GM23338 (cell line): Measurements from ENCODE around the gene MPP2. TPM values are rescaled to one million over a fixed set of nuclear protein-coding genes. Genes with fewer than 3 reads are reported as not detected.

Experiments
- ATAC-seq: fragments of 200-7000 bp; cut with Tn5 transposase; 3 replicates; pipeline ENCODE4 v1.9.1; 2020
- DNase-seq: peaks from one replicate; pipeline ENCODE4 v3.0.0-alpha.2; 2015; ENCODE audit warnings: low spot score
- H2AFZ ChIP-seq: fragments of 200-600 bp; sonication (generic); 2 replicates; pipeline ENCODE4 v1.8.0; 2016; ENCODE audit warnings: antibody characterized with exemption, mild to moderate bottlenecking, moderate library complexity
- H3F3A ChIP-seq: fragments of 200-600 bp; sonication (generic); replicated peaks from 2 replicates; pipeline ENCODE4 v1.8.0; 2017; ENCODE audit warnings: antibody characterized with exemption, mixed run types, low read depth
- H3K27ac ChIP-seq: fragments of 200-600 bp; sonication (generic); 2 replicates; pipeline ENCODE4 v1.6.1; 2016; ENCODE audit warnings: low read depth
- H3K27me3 ChIP-seq: fragments of 200-600 bp; sonication (generic); 2 replicates; pipeline ENCODE4 v1.8.0; 2016; ENCODE audit warnings: mild to moderate bottlenecking, mixed run types, moderate library complexity; ENCODE audit not compliant: insufficient read depth
- H3K36me3 ChIP-seq: fragments of 200-600 bp; sonication (generic); 2 replicates; pipeline ENCODE4 v1.8.0; 2016; ENCODE audit warnings: mild to moderate bottlenecking; ENCODE audit not compliant: insufficient read depth
- H3K4me1 ChIP-seq: fragments of 200-600 bp; sonication (generic); 2 replicates; pipeline ENCODE4 v1.8.0; 2016; ENCODE audit warnings: mild to moderate bottlenecking, moderate library complexity; ENCODE audit not compliant: insufficient read depth
- H3K4me2 ChIP-seq: fragments of 200-600 bp; sonication (generic); 2 replicates; pipeline ENCODE4 v1.7.1; 2017; ENCODE audit warnings: mixed run types
- H3K4me3 ChIP-seq: fragments of 200-600 bp; sonication (generic); 2 replicates; pipeline ENCODE4 v1.6.1; 2016; ENCODE audit warnings: mixed run types
- H3K79me2 ChIP-seq: fragments of 200-600 bp; sonication (generic); replicated peaks from 2 replicates; pipeline ENCODE4 v1.8.0; 2017; ENCODE audit warnings: mild to moderate bottlenecking; ENCODE audit not compliant: insufficient read depth
- H3K9me2 ChIP-seq: fragments of 200-600 bp; sonication (generic); 2 replicates; pipeline ENCODE4 v1.8.0; 2017; ENCODE audit not compliant: insufficient read depth
- H4K20me1 ChIP-seq: fragments of 200-600 bp; sonication (generic); replicated peaks from 2 replicates; pipeline ENCODE4 v1.8.0; 2017; ENCODE audit warnings: mild to moderate bottlenecking; ENCODE audit not compliant: insufficient read depth
- H3K27ac Mint-ChIP-seq: 2 replicates; pipeline ENCODE4 v1.8.0; 2020; ENCODE audit warnings: inconsistent platforms, mild to moderate bottlenecking, moderate library complexity, mixed read lengths
- H3K27me3 Mint-ChIP-seq: 3 replicates; pipeline ENCODE4 v1.8.0; 2022; ENCODE audit warnings: low read depth, mild to moderate bottlenecking, moderate library complexity, mixed read lengths, inconsistent platforms; ENCODE audit not compliant: insufficient read depth, poor library complexity
- H3K36me3 Mint-ChIP-seq: 3 replicates; pipeline ENCODE4 v1.8.0; 2021; ENCODE audit warnings: low read depth, mild to moderate bottlenecking, inconsistent platforms, moderate library complexity, mixed read lengths
- H3K4me1 Mint-ChIP-seq: 3 replicates; pipeline ENCODE4 v1.8.0; 2020; ENCODE audit warnings: mild to moderate bottlenecking, inconsistent platforms, mixed read lengths
- H3K4me3 Mint-ChIP-seq: 3 replicates; pipeline ENCODE4 v1.8.0; 2021; ENCODE audit warnings: moderate library complexity, mild to moderate bottlenecking, inconsistent platforms, mixed read lengths
- H3K9me3 Mint-ChIP-seq: 3 replicates; pipeline ENCODE4 v1.8.0; 2020; ENCODE audit warnings: moderate library complexity, mild to moderate bottlenecking, inconsistent platforms, mixed read lengths
- CREB1 ChIP-seq: fragments of 250-450 bp; sonication (Bioruptor Pico); IDR thresholded peaks from 2 replicates; pipeline ENCODE4 v1.5.0; 2020; ENCODE audit warnings: low read depth, mild to moderate bottlenecking, moderate library complexity
- EZH2 ChIP-seq: fragments of 200-600 bp; sonication (generic); IDR thresholded peaks from one replicate; pipeline ENCODE4 v1.8.0; 2017; ENCODE audit warnings: antibody characterized with exemption, mild to moderate bottlenecking, low read depth; ENCODE audit not compliant: unreplicated experiment
- EZH2phosphoT487 ChIP-seq: fragments of 200-600 bp; sonication (generic); IDR thresholded peaks from one replicate; pipeline ENCODE4 v1.8.1; 2018; ENCODE audit warnings: antibody characterized with exemption; ENCODE audit not compliant: unreplicated experiment
- NANOG ChIP-seq: IDR thresholded peaks from 2 replicates; pipeline ENCODE4 v1.6.1; 2016; ENCODE audit warnings: antibody characterized with exemption, borderline replicate concordance
- POLR2AphosphoS5 ChIP-seq: IDR thresholded peaks from 2 replicates; pipeline ENCODE4 v1.6.1; 2016; ENCODE audit warnings: antibody characterized with exemption, low read depth
- ZNF114 ChIP-seq: fragments of 250-450 bp; sonication (Bioruptor Pico); IDR thresholded peaks from 2 replicates; pipeline ENCODE4 v1.5.0; 2020; ENCODE audit warnings: mild to moderate bottlenecking, moderate library complexity
- ZNF331 ChIP-seq: fragments of 250-450 bp; sonication (Bioruptor Pico); IDR thresholded peaks from 2 replicates; pipeline ENCODE4 v1.5.0; 2020; ENCODE audit warnings: low read depth, mild to moderate bottlenecking, moderate library complexity
- long read RNA-seq: library from polyadenylated mRNA; unstranded; transcript quantifications from one replicate; pipeline ENCODE4 v2.0.0, GENCODE V29; 2020; ENCODE audit not compliant: unreplicated experiment
- polyA plus RNA-seq: library from polyadenylated mRNA; unstranded; fragments of >200 nt; fragmentation: Nextera tagmentation; extraction: Ambion mirVana; gene quantifications from 2 replicates; pipeline ENCODE4 v1.2.1, GENCODE V29; 2016
- total RNA-seq: library from RNA; depleted of rRNA; stranded (reverse); fragments of >200 nt; shearing (Covaris generic); gene quantifications from 2 replicates; pipeline ENCODE4 v1.2.3, GENCODE V29; 2014; rRNA removed
- TF ChIP-seq, protein P1 (sequence below): IDR thresholded peaks from 2 replicates; pipeline ENCODE4 v1.6.1; 2016; ENCODE audit warnings: antibody characterized with exemption
- TF ChIP-seq, protein P2 (sequence below): IDR thresholded peaks from one replicate; pipeline ENCODE4 v1.6.1; 2018; ENCODE audit warnings: antibody characterized with exemption; ENCODE audit not compliant: unreplicated experiment

The MPP2 gene
- total RNA-seq (20.7 and 21.0 TPM in 2 replicates), polyA plus RNA-seq (7.2 and 7.8 TPM in 2 replicates)
- long read RNA-seq, full-length matches to known transcripts = 5 of 15 reads
- long read RNA-seq, partial matches to known transcripts = 5 of 15 reads
- long read RNA-seq, other reads (novel, unspliced or antisense) = 5 of 15 reads

DNA sequence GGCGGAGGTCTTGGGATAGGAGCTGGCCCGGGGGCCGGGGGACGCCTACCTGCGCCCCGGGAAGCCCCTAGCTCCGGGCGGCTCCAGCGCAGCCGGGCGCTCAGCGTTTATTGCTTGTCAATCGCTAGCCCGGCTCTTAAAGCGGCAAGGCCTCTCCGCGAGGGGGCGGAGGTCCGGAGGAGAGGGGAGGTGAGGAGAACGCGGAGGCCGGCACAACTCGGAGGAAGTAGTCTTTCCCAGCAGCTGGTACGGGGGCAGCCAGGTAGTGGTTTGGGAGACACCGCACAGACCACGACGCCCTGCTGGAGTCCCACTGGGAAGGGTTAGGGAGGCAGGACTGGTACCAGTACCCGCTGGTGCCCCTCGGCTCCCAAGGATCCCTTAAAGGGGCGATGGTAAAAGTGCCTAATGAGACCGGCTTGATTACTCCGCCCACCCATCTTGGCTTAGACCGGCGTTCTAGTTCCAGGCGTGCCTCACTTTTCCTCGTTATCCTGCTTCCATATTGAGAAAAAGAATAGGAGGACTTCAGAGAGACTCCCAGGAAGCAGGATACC lies at the start of gene MPP2:
Gene MPP2 (minus strand): TSS at position 112 of the 557 bp plus-strand sequence. CDS start 3,076 bp downstream, outside the sequence.
- H3K9me3 Mint-ChIP-seq = no peaks in the 10 kb centered on the region
- H2AFZ ChIP-seq = peak within 1 kb of the TSS; percentile 100
- H3K36me3 Mint-ChIP-seq = no peaks in the 10 kb centered on the region
- H3K4me1 Mint-ChIP-seq = peaks cover 22% of the 10 kb centered on the region
- H3K4me1 ChIP-seq = peaks cover 27% of the 10 kb centered on the region
- H4K20me1 ChIP-seq = no peaks in the 10 kb centered on the region; the same call in 1 of the 2 replicates
- ATAC-seq (peak; percentile 58), DNase-seq (peak; percentile 96)
- no peaks in the 10 kb centered on the region for H3F3A ChIP-seq
- peak within 1 kb of the TSS; percentile 99 for H3K4me2 ChIP-seq
- H3K4me3 Mint-ChIP-seq = peak within 1 kb of the TSS; percentile 72
- peaks cover 33% of the 10 kb centered on the region for H3K27me3 Mint-ChIP-seq
- no peaks in the 10 kb centered on the region for H3K9me2 ChIP-seq
- TF ChIP-seq ZNF331 (CRISPR knock-in tag) = no peak
- no peak for TF ChIP-seq NANOG
- TF ChIP-seq, protein P1, sequence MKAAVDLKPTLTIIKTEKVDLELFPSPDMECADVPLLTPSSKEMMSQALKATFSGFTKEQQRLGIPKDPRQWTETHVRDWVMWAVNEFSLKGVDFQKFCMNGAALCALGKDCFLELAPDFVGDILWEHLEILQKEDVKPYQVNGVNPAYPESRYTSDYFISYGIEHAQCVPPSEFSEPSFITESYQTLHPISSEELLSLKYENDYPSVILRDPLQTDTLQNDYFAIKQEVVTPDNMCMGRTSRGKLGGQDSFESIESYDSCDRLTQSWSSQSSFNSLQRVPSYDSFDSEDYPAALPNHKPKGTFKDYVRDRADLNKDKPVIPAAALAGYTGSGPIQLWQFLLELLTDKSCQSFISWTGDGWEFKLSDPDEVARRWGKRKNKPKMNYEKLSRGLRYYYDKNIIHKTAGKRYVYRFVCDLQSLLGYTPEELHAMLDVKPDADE = no peak
- H3K27ac ChIP-seq = no peak within 1 kb of the TSS
- peaks cover 50% of the 10 kb centered on the region for H3K27me3 ChIP-seq
- H3K79me2 ChIP-seq = no peaks in the 10 kb centered on the region
- no peaks in the 10 kb centered on the region for H3K36me3 ChIP-seq
- H3K4me3 ChIP-seq = peak within 1 kb of the TSS; percentile 90
- no peak within 1 kb of the TSS for H3K27ac Mint-ChIP-seq

GRCh38 chr17:43956222-43956621 lies 48.9 kb upstream of the MPP2 start:
- DNase-seq (no peak), ATAC-seq (no peak)
- Histone ChIP-seq H2AFZ (no peak overlapping the region), H3F3A (no peaks in the 10 kb centered on the region), H3K4me3 (no peak overlapping the region), H3K36me3 (no peaks in the 10 kb centered on the region), H3K9me2 (no peaks in the 10 kb centered on the region), H4K20me1 (no peaks in the 10 kb centered on the region), H3K79me2 (no peaks in the 10 kb centered on the region), H3K27me3 (peaks cover 30% of the 10 kb centered on the region), H3K27ac (no peak overlapping the region), H3K4me2 (no peak overlapping the region), H3K4me1 (peaks cover 5% of the 10 kb centered on the region; the same call in 1 of the 2 replicates)
- Mint-ChIP-seq H3K9me3 (no peaks in the 10 kb centered on the region), H3K4me3 (no peak overlapping the region), H3K27me3 (peaks cover 31% of the 10 kb centered on the region), H3K4me1 (peaks cover 11% of the 10 kb centered on the region; the same call in 2 of the 3 replicates), H3K36me3 (no peaks in the 10 kb centered on the region), H3K27ac (no peak overlapping the region)
- TF ChIP-seq EZH2 = no peak
- no peak for TF ChIP-seq ZNF114 (CRISPR knock-in tag)
- TF ChIP-seq, protein P1 = no peak
- TF ChIP-seq POLR2AphosphoS5 = no peak
- TF ChIP-seq, protein P2, sequence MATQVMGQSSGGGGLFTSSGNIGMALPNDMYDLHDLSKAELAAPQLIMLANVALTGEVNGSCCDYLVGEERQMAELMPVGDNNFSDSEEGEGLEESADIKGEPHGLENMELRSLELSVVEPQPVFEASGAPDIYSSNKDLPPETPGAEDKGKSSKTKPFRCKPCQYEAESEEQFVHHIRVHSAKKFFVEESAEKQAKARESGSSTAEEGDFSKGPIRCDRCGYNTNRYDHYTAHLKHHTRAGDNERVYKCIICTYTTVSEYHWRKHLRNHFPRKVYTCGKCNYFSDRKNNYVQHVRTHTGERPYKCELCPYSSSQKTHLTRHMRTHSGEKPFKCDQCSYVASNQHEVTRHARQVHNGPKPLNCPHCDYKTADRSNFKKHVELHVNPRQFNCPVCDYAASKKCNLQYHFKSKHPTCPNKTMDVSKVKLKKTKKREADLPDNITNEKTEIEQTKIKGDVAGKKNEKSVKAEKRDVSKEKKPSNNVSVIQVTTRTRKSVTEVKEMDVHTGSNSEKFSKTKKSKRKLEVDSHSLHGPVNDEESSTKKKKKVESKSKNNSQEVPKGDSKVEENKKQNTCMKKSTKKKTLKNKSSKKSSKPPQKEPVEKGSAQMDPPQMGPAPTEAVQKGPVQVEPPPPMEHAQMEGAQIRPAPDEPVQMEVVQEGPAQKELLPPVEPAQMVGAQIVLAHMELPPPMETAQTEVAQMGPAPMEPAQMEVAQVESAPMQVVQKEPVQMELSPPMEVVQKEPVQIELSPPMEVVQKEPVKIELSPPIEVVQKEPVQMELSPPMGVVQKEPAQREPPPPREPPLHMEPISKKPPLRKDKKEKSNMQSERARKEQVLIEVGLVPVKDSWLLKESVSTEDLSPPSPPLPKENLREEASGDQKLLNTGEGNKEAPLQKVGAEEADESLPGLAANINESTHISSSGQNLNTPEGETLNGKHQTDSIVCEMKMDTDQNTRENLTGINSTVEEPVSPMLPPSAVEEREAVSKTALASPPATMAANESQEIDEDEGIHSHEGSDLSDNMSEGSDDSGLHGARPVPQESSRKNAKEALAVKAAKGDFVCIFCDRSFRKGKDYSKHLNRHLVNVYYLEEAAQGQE = no peak
- no peak for TF ChIP-seq EZH2phosphoT487
- no peak for TF ChIP-seq CREB1 (CRISPR knock-in tag)
